HG02759 (cell line): ENCODE measurements around the gene BIN1.

ENCODE experiments used
- ATAC-seq: cut with Tn5 transposase; IDR thresholded peaks from one replicate; pipeline ENCODE4 v1.9.1; 2021; ENCODE audit warnings: mild to moderate bottlenecking, moderate library complexity; ENCODE audit not compliant: unreplicated experiment

BIN1 gene

GRCh38 chr2:127080226-127080937 lies 26.6 kb downstream of the BIN1 start:
- ATAC-seq = peak; percentile 14

DNA sequence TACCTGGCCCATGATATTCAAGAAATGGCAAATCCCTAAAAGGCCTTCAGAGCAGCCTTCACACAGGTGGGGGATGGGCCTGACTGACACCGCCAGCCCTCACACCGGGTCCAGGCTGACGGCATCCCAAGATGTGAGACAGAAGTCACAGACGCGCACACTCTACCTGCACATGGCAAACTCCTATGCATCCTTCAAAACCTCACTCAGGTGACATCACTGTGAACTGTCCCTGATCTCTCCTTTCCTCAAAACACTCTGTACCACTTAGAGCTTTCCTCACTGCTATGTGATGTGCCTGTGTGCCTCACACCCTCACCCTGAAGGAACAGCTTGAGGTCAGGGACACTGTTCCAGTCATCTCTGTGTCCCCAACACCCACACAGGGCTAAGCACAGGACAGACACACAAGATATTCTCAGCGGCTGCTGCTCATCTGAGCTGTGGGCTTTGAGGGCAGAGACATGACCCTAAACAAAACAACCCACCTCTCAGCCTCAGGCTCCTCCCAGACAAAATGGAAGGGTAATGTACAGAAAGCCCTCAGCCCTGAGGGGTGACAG lies 27.5 kb downstream of the BIN1 start:
- no peak for ATAC-seq

DNA sequence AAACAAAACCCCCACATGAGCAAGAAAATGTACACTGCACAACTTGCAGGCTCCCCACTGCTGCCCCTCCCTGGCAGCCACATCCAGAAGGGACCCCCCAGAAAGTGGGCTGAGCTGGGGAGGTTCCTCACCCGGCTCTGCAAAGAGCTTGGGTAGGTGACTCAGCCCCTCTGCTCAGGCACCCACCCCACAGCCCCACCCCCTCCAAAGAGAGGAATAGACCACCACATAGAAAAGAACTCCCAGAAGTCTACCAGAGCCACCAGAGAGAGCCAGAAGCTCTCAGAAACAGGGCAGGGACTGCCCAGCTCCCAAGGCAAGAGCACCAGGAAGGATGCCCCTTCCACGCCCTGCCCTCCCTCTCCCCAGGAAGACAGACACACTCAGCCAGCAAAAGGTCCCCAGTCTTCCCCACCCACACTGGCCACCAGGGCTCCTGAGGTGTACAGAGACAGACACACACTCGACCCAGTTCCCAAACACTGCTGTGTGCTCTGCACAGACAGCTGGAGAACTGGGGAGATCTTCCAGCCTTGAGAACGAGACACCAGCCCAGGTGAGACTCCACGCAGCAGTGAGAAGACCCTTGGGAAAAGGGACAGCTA lies 28.2 kb downstream of the BIN1 start:
- ATAC-seq = no peak

DNA sequence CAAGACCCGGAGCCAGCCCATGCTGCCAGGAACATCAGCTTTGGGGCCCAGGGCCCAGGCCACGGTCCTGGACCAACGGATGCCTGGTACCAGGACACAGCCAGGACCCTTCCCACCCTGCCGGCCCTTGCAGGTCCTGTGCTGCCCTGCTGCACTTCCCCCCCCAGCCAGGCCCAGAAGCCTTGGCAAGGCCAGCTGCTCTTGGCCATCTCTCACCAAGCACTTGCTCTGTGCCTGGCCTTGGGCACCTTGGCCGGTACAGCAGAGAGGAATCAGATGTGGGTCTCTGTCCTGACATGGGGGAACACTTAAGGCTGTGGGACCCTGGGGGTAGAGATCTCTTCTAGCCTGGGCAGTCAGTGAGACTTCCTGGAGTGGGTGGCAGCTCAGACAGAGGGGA lies 28.9 kb downstream of the BIN1 start:
- no peak for ATAC-seq

GRCh38 chr2:127076924-127077323 lies 30.0 kb downstream of the BIN1 start:
- no peak for ATAC-seq

- no peak for ATAC-seq
These were observed 30.7 kb downstream of the BIN1 start for GRCh38 chr2:127076290-127076689.

DNA sequence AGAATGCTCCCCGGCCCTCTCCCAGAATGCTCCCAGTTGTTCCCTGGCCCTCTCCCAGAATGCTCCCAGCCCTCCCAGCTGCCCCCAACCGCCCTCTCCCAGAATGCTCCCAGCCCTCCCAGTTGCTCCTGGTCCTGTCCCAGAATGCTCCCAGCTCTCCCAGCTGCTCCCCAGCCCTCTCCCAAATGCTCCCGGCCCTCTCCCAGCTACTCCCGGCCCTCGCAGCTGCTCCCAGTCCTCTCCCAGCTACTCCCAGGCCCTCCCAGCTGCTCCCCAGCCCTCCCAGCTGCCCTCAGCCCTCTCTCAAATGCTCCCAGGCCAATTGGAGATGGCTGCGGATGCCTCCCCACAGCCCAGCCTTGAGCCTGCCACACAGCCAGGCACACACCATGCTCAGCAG lies 31.1 kb downstream of the BIN1 start:
- ATAC-seq = no peak

GRCh38 chr2:127074936-127075335 lies 32.0 kb downstream of the BIN1 start:
- ATAC-seq = no peak

GRCh38 chr2:127074358-127074757 lies 32.6 kb downstream of the BIN1 start:
- ATAC-seq = no peak

- ATAC-seq = no peak
These were observed 34.0 kb downstream of the BIN1 start for GRCh38 chr2:127072970-127073369.

GRCh38 chr2:127072396-127072795 lies 34.6 kb downstream of the BIN1 start:
- ATAC-seq = no peak

- ATAC-seq = no peak
These were observed 35.0 kb downstream of the BIN1 start for GRCh38 chr2:127071901-127072328.

DNA sequence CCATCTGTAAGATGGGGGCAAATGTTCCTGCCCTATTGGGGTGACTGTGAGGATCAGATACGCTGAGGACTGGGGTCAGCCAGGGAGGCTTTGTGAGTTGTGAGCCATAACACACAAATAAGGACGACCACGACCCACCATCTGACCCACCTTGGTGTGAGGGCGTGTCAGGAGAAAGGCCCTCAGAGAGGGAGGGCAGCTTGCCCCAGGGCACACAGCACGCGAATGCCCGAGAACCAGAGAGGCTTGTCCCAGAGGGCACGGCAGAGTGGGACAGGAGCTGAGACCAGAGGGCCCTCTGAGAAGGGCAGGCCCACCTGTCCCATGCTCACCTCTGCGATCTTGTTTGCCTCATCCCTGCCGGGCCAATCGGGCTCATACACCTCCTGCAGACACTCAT lies 36.7 kb downstream of the BIN1 start:
- ATAC-seq = no peak

DNA sequence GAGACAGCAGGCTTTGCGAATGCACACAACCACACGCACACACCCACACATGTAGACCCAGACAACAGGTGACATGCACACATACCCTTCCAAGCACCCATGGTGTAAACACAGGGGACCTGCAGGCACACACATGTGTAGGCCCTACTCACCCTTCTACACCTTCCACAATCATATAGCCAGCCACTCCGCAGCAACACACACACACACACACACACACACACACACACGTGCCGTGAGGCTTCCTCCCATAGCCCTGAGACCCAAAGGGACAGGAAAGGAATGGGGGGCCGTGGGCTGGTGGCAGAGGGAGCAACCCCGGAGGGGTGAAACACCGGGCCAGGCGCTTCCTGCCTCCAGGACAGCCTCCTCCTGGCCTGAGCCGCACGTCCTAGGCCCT lies 37.4 kb downstream of the BIN1 start:
- ATAC-seq = no peak

GRCh38 chr2:127069003-127069402 lies 38.0 kb downstream of the BIN1 start:
- ATAC-seq = no peak

DNA sequence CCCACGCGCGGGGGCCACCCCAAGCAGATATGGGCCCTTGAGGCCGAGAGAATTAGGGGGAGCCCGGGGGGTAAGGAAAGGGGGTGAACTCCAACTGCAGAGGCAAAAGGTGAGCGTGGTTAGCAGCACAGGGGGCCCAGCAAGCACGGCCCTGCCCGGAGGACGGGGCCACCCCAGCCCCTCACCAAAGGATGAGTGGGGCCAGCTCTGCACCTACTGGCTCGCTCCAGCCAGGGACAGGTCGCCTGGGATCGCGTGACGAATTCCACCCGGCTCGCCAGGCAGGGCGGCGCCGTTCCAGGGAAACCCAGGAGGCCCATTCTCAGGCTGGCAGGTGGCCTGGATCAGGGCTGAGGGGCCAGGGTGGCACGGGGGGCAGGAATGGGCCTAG lies 38.6 kb downstream of the BIN1 start:
- ATAC-seq = no peak

DNA sequence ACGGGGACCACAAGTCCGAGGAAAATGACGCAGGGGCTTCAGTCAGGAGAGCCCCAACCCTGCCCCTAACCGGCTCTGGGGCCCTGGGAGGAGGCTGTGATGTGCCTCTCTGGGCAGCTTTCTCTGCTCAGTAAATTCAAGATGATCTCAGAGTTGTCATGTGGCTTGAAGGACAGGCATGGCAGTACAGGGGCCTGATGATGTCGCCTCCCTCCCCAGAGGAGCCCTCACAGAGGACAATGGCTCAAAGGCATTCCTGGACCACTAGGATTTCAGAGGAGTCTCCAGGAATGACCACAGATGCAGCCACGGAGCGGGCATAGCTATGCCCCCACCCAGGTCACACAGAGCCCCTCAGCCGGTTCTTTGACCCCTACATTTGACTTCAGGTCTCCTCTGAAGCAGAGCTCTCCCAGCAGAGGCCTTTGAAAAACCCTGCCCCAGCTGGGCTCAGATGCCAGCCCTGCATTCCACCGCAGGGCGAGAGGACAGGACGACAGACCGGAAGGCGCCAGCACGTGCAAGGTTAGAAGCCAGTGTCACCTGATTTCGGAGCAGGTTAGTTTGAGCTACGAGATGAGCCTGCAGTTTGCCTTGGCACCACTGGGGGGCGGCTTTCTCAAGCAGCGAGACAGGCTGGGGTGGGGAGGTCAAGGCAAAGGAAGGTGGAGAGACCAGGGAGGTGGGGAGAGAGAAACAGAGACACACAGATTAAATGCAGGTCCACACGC lies 39.2 kb downstream of the BIN1 start:
- ATAC-seq = no peak

- ATAC-seq = no peak
These were observed 40.0 kb downstream of the BIN1 start for GRCh38 chr2:127066942-127067341.

DNA sequence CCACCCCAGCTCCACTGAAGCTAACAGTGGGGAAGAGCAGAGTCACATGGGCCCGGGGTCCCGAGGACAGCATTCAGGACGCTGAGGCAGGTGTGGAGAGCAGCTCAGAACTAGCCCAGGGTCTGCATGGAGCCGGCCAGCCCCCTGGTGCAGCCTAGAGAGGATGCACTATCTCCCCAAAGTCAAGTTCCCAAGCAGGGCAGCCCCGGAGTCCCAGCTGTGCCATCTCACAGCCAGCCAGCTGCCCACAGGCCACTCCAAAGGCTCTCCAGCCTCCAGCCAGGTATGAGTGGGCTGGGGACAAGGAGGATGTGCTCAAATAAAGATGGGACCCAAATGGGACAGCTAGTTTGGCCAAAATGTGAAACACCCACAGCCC lies 41.0 kb downstream of the BIN1 start:
- ATAC-seq = no peak

GRCh38 chr2:127065299-127065939 lies 41.5 kb downstream of the BIN1 start:
- ATAC-seq = no peak

GRCh38 chr2:127064642-127065250 lies 42.2 kb downstream of the BIN1 start:
- peak; percentile 91 for ATAC-seq
